ENCODE measurements around the gene ASTN2. TPM values are rescaled to one million over a fixed set of nuclear protein-coding genes. Genes with fewer than 3 reads are reported as not detected.

ASTN2 gene
- total RNA-seq, 1 donor from 2014 or later: 29.0 TPM

- H3K4me1 Mint-ChIP-seq (ENCODE audit: low read depth): peaks cover 3% of the 10 kb centered on the region
- TF ChIP-seq CTCF (IDR thresholded peaks at IDR 0.05; ENCODE audit: unreplicated experiment): peak; percentile 38
- DNase-seq (ENCODE audit: low spot score, unreplicated experiment): no peak
- no peaks in the 10 kb centered on the region for H3K27me3 Mint-ChIP-seq
- H3K4me3 Mint-ChIP-seq (ENCODE audit: low read depth): no peak overlapping the region
- no peaks in the 10 kb centered on the region for H3K36me3 Mint-ChIP-seq (ENCODE audit: insufficient read depth)
- no peaks in the 10 kb centered on the region for H3K9me3 Mint-ChIP-seq (ENCODE audit: low read depth)
- no peak overlapping the region for H3K27ac Mint-ChIP-seq
Observed at GRCh38 chr9:117046666-117047327, 368.1 kb downstream of the ASTN2 start.

GRCh38 chr9:117044241-117044640, 370.6 kb downstream of the ASTN2 start:
- DNase-seq (ENCODE audit: low spot score, unreplicated experiment): no peak
- H3K9me3 Mint-ChIP-seq (ENCODE audit: low read depth): no peaks in the 10 kb centered on the region
- H3K27me3 Mint-ChIP-seq: no peaks in the 10 kb centered on the region
- H3K4me1 Mint-ChIP-seq (ENCODE audit: low read depth): peaks cover 3% of the 10 kb centered on the region
- H3K27ac Mint-ChIP-seq: no peak overlapping the region
- no peak for TF ChIP-seq CTCF (IDR thresholded peaks at IDR 0.05; ENCODE audit: unreplicated experiment)
- H3K4me3 Mint-ChIP-seq (ENCODE audit: low read depth): no peak overlapping the region
- H3K36me3 Mint-ChIP-seq (ENCODE audit: insufficient read depth): no peaks in the 10 kb centered on the region

- TF ChIP-seq CTCF (IDR thresholded peaks at IDR 0.05; ENCODE audit: unreplicated experiment): no peak
- Mint-ChIP-seq H3K36me3 (ENCODE audit: insufficient read depth) (no peaks in the 10 kb centered on the region), H3K27me3 (no peaks in the 10 kb centered on the region), H3K4me3 (ENCODE audit: low read depth) (no peak overlapping the region), H3K4me1 (ENCODE audit: low read depth) (peaks cover under 1% of the 10 kb centered on the region), H3K9me3 (ENCODE audit: low read depth) (no peaks in the 10 kb centered on the region), H3K27ac (no peak overlapping the region)
- no peak for DNase-seq (ENCODE audit: low spot score, unreplicated experiment)
Observed at GRCh38 chr9:117043159-117043558, 371.7 kb downstream of the ASTN2 start.

- H3K36me3 Mint-ChIP-seq (ENCODE audit: insufficient read depth): no peaks in the 10 kb centered on the region
- no peaks in the 10 kb centered on the region for H3K9me3 Mint-ChIP-seq (ENCODE audit: low read depth)
- no peak overlapping the region for H3K27ac Mint-ChIP-seq
- no peaks in the 10 kb centered on the region for H3K27me3 Mint-ChIP-seq
- H3K4me3 Mint-ChIP-seq (ENCODE audit: low read depth): no peak overlapping the region
- no peak for DNase-seq (ENCODE audit: low spot score, unreplicated experiment)
- no peak for TF ChIP-seq CTCF (IDR thresholded peaks at IDR 0.05; ENCODE audit: unreplicated experiment)
- H3K4me1 Mint-ChIP-seq (ENCODE audit: low read depth): no peaks in the 10 kb centered on the region
Observed at GRCh38 chr9:117035546-117035945, 379.3 kb downstream of the ASTN2 start.

GRCh38 chr9:117034866-117035265, 380.0 kb downstream of the ASTN2 start:
- Mint-ChIP-seq H3K27me3 (no peaks in the 10 kb centered on the region), H3K4me1 (ENCODE audit: low read depth) (no peaks in the 10 kb centered on the region), H3K36me3 (ENCODE audit: insufficient read depth) (no peaks in the 10 kb centered on the region), H3K4me3 (ENCODE audit: low read depth) (no peak overlapping the region), H3K9me3 (ENCODE audit: low read depth) (no peaks in the 10 kb centered on the region), H3K27ac (no peak overlapping the region)
- peak; percentile 16 for DNase-seq (ENCODE audit: low spot score, unreplicated experiment)
- no peak for TF ChIP-seq CTCF (IDR thresholded peaks at IDR 0.05; ENCODE audit: unreplicated experiment)

Measured in progenitor cell of endocrine pancreas (in vitro differentiated cells).